Type B pancreatic cell (in vitro differentiated cells): ENCODE data around the gene EXOC3L2. TPM values are rescaled to one million over a fixed set of nuclear protein-coding genes. Genes with fewer than 3 reads are reported as not detected.

ENCODE experiments used
- DNase-seq: peaks from one replicate; pipeline ENCODE4 v3.0.0; 2021; ENCODE audit warnings: mixed read lengths; ENCODE audit not compliant: unreplicated experiment; ENCODE audit errors: extremely low spot score
- H3K27ac Mint-ChIP-seq: 2 replicates; pipeline ENCODE4 v1.8.0; 2021; ENCODE audit warnings: mild to moderate bottlenecking, mixed read lengths
- H3K27me3 Mint-ChIP-seq: 2 replicates; pipeline ENCODE4 v1.8.0; 2021; ENCODE audit warnings: mixed read lengths
- H3K36me3 Mint-ChIP-seq: 2 replicates; pipeline ENCODE4 v1.8.0; 2021; ENCODE audit warnings: mixed read lengths
- H3K4me1 Mint-ChIP-seq: one replicate; pipeline ENCODE4 v1.8.0; 2021; ENCODE audit warnings: mixed read lengths; ENCODE audit not compliant: unreplicated experiment
- H3K4me3 Mint-ChIP-seq: 2 replicates; pipeline ENCODE4 v1.8.0; 2021; ENCODE audit warnings: mild to moderate bottlenecking, mixed read lengths
- H3K9me3 Mint-ChIP-seq: 2 replicates; pipeline ENCODE4 v1.8.0; 2021; ENCODE audit warnings: mixed read lengths
- total RNA-seq: library from RNA; stranded (reverse); gene quantifications from 2 replicates; pipeline ENCODE4 v1.2.1, GENCODE V29; 2021; ENCODE audit warnings: low replicate concordance
- TF ChIP-seq, protein P1 (sequence below): fragments of 200-600 bp; sonication (generic); conservative IDR thresholded peaks from 2 replicates; pipeline ENCODE4 v1.5.0; 2021; ENCODE audit warnings: antibody characterized with exemption, mild to moderate bottlenecking

EXOC3L2 gene
- total RNA-seq, 1 donor from 2014 or later = 0.60 TPM

DNA sequence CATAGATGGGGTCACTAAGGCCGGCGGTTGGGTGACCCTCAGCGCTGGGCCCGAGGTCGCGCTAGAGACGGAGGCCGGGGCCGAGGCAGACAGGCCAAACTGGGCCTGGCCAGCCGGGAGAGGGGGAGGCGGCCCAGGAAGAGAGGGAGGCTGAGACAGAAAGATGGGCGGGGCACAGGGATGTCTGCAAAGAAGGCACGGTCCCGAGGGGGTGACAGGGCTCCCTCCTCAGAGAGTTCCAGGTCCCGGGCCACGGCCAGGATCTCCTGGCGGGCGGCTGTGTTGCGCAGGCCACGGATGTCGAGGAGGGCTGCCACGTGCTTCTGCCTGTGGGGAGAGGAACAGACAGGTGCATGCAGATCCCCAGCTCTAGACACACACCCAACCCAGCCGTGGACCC lies 32.2 kb downstream of the EXOC3L2 start:
- no peaks in the 10 kb centered on the region for H3K36me3 Mint-ChIP-seq
- no peak overlapping the region for H3K27ac Mint-ChIP-seq
- DNase-seq = no peak
- peaks cover 21% of the 10 kb centered on the region for H3K4me1 Mint-ChIP-seq
- TF ChIP-seq, protein P1, sequence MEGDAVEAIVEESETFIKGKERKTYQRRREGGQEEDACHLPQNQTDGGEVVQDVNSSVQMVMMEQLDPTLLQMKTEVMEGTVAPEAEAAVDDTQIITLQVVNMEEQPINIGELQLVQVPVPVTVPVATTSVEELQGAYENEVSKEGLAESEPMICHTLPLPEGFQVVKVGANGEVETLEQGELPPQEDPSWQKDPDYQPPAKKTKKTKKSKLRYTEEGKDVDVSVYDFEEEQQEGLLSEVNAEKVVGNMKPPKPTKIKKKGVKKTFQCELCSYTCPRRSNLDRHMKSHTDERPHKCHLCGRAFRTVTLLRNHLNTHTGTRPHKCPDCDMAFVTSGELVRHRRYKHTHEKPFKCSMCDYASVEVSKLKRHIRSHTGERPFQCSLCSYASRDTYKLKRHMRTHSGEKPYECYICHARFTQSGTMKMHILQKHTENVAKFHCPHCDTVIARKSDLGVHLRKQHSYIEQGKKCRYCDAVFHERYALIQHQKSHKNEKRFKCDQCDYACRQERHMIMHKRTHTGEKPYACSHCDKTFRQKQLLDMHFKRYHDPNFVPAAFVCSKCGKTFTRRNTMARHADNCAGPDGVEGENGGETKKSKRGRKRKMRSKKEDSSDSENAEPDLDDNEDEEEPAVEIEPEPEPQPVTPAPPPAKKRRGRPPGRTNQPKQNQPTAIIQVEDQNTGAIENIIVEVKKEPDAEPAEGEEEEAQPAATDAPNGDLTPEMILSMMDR = no peak
- no peaks in the 10 kb centered on the region for H3K9me3 Mint-ChIP-seq
- no peak overlapping the region for H3K4me3 Mint-ChIP-seq
- peaks cover 42% of the 10 kb centered on the region for H3K27me3 Mint-ChIP-seq

DNA sequence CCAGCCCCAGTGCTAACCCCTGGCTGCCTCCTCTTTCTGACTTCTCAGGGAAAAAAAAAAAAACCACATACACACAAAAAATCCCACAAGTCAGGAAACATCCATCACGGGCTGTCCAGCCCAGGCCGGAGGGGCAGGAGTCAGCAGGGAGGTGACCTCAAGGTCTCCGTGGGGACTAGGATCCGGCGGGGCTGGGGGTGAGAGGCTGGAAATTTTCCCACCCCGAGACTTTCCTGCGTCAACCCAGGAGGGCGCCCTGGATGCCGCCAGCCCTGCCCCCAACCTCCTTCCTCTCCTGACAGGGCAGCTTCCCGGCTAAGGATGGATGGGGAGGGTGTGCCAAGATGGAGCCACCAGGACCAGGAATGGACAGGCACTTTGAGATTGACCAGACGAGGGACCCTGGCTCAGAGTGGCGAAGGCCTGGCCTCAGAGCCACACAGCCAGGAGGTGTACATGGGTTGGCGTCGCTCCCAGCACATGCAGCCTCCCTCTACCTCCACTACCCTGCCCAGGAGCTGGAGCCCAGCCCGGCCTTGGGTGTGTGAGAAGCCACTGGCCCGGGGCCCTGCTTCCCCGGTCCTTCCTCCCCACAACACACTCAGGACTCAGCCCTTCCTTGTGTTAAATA lies 33.3 kb downstream of the EXOC3L2 start:
- Mint-ChIP-seq H3K4me1 (peaks cover 19% of the 10 kb centered on the region), H3K4me3 (no peak overlapping the region), H3K27ac (no peak overlapping the region), H3K27me3 (peaks cover 33% of the 10 kb centered on the region), H3K9me3 (no peaks in the 10 kb centered on the region), H3K36me3 (no peaks in the 10 kb centered on the region)
- DNase-seq = no peak
- TF ChIP-seq, protein P1 = no peak

DNA sequence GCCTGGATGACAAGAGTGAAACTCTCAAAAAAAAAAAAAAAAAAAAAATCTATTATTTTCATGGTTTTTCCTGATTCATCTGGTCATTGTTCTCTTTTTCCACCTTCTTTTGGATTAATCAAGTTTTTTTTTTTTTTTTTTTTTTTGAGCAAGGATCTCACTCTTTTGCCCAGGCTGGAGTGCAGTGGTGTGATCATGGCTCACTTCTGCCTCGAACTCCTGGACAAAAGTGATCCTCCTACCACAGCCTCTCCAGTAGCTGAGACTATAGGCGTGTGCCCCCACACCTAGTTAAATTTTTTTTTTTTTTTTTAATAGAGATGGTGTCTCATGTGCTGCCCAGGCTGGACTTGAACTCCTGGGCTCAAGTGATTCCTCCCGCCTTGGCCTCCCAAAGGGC lies 38.9 kb downstream of the EXOC3L2 start:
- Mint-ChIP-seq H3K27ac (no peak overlapping the region), H3K27me3 (no peaks in the 10 kb centered on the region), H3K36me3 (no peaks in the 10 kb centered on the region), H3K4me3 (no peak overlapping the region), H3K9me3 (no peaks in the 10 kb centered on the region), H3K4me1 (peaks cover under 1% of the 10 kb centered on the region)
- DNase-seq = no peak
- TF ChIP-seq, protein P1 = no peak

DNA sequence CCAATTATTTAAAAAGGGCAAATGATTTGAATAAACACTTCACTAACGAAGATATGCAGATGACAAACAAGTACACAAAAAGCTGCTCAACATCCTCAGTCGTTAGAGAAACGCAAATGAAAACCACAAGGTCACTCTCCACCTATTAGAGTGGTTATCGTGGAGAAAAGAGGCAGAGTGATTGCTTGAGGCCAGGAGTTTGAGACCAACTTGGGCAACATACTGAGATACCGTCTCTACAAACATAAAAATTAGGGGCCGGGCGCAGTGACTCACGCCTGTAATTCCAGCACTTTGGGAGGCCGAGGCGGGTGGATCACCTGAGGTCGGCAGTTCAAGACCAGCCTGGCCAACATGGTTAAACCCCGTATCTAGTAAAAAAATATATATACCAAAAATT lies 39.4 kb downstream of the EXOC3L2 start:
- Mint-ChIP-seq H3K36me3 (no peaks in the 10 kb centered on the region), H3K9me3 (no peaks in the 10 kb centered on the region), H3K4me1 (no peaks in the 10 kb centered on the region), H3K4me3 (no peak overlapping the region), H3K27ac (no peak overlapping the region), H3K27me3 (no peaks in the 10 kb centered on the region)
- no peak for DNase-seq
- TF ChIP-seq, protein P1 = no peak

DNA sequence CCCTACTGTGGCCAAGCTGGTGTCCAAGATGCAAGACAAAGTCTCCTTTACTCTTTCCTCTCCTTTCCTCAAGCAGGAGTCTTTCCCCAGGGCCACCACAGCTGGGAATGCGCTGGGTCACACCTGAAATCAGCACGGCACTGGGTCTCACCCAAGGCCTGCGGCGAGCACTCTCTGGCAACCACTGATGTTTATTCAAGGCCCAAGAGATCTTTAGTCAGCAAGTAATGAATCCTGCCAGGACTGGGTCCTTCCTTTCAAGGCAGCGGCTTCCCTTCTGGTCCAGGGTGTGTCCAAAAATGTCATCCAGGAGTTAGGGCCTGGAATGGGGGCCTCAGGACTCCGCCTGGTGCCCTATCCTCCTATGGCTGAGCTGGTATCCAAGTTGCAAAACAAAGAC lies 42.6 kb downstream of the EXOC3L2 start:
- H3K9me3 Mint-ChIP-seq = no peaks in the 10 kb centered on the region
- TF ChIP-seq, protein P1 = no peak
- H3K27me3 Mint-ChIP-seq = peaks cover 3% of the 10 kb centered on the region
- no peak overlapping the region for H3K4me3 Mint-ChIP-seq
- no peaks in the 10 kb centered on the region for H3K36me3 Mint-ChIP-seq
- DNase-seq = no peak
- no peaks in the 10 kb centered on the region for H3K4me1 Mint-ChIP-seq
- no peak overlapping the region for H3K27ac Mint-ChIP-seq

DNA sequence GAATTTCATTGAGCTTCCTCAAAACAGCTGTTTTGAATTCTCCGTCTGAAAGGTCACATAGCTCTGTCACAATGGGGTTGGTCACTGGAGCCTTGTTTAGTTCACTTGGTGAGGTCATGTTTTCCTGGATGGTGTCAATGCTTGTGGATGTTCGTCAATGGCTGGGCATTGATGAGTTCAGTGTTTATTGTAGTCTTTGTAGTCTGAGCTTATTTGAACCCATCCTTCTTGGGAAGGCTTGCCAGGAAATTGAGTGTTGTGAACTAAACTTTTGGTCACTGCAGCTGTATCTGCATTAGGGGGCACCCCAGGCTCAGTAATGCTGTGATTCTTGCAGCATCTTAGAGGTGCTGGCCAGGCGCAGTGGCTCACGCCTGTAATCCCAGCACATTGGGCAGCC lies 44.6 kb downstream of the EXOC3L2 start:
- no peaks in the 10 kb centered on the region for H3K36me3 Mint-ChIP-seq
- no peak overlapping the region for H3K27ac Mint-ChIP-seq
- no peaks in the 10 kb centered on the region for H3K4me1 Mint-ChIP-seq
- TF ChIP-seq, protein P1 = peak; percentile 72
- DNase-seq = no peak
- H3K9me3 Mint-ChIP-seq = no peaks in the 10 kb centered on the region
- H3K27me3 Mint-ChIP-seq = peaks cover 6% of the 10 kb centered on the region
- no peak overlapping the region for H3K4me3 Mint-ChIP-seq
